ENCODE data around the gene ATP5F1A.
"Not testable (repeated sequence)": the region's sequence is repeated elsewhere in the genome, so short reads cannot be mapped to it uniquely, and the experiment has no call there.

The ATP5F1A gene

GRCh38 chr18:46047369-46047768 lies 50.7 kb downstream of the ATP5F1A start:
- not testable (repeated sequence) for DNase-seq (ENCODE audit: low spot score)

GRCh38 chr18:46046688-46047087 lies 51.4 kb downstream of the ATP5F1A start:
- DNase-seq (ENCODE audit: low spot score): no peak

GRCh38 chr18:46046126-46046525 lies 52.0 kb downstream of the ATP5F1A start:
- no peak for DNase-seq (ENCODE audit: low spot score)

GRCh38 chr18:46042571-46043123 lies 55.4 kb downstream of the ATP5F1A start:
- DNase-seq (ENCODE audit: low spot score): no peak

GRCh38 chr18:46040747-46041104 lies 57.4 kb downstream of the ATP5F1A start:
- no peak for DNase-seq (ENCODE audit: low spot score)

GRCh38 chr18:46040033-46040746 lies 57.9 kb downstream of the ATP5F1A start:
- no peak for DNase-seq (ENCODE audit: low spot score)

- no peak for DNase-seq (ENCODE audit: low spot score)
These were observed 60.4 kb downstream of the ATP5F1A start for GRCh38 chr18:46037512-46038305.

GRCh38 chr18:46035696-46036680 lies 62.1 kb downstream of the ATP5F1A start:
- no peak for DNase-seq (ENCODE audit: low spot score)

GRCh38 chr18:46034230-46034629 lies 63.9 kb downstream of the ATP5F1A start:
- DNase-seq (ENCODE audit: low spot score): no peak

- DNase-seq (ENCODE audit: low spot score): no peak
These were observed 66.4 kb downstream of the ATP5F1A start for GRCh38 chr18:46031741-46032140.

All from ecto neural progenitor cell (in vitro differentiated cells).